ENCODE measurements around the gene ASIC4. TPM values are rescaled to one million over a fixed set of nuclear protein-coding genes. Genes with fewer than 3 reads are reported as not detected.
A peak's percentile ranks its signal among the peaks of the same experiment; 100 is the strongest.

The ASIC4 gene
- total and polyA plus RNA-seq, 9 of the 15 experiments (the other 6 are each of a cell fraction or from before 2014, with no cell fraction given), result 0.07 to 19.2 (median 4.8) TPM

DNA sequence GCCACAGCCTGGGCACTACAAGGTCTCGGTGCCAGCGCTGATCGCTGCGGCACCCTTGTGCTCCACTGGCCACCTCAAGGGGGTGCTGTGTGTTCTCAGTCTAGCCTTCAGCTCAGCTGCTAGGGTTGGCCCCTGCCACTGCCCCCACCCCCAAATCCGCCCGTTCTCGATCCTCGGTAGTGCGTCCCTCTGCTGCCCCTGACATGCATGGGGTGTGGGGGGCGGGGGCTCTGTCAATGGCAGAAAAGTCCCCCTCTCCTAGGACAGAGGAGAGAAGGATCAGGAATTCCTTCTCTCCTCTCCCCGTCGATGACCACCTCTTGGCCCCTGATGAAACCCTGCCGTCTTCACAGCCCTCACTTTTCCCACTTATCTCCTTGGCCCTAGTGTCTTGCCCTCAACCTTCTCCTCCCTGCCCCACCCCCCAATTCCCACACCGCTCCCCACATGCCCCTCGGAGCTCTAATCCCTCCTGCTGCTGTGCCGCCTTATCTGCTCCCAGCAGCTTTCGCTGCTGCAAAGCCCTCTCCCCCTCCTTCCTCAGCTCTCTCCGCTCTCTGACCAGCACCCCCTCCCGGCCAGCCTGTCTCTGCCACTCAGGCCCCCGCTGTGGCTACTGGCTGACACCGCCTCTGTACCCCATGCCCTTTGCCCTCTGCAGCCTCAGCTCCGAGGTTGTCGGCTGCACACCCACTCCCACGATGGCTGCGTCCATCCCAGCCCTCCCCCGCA, 4.3 kb upstream of the ASIC4 start (continued):
- TF ChIP-seq, protein P1, sequence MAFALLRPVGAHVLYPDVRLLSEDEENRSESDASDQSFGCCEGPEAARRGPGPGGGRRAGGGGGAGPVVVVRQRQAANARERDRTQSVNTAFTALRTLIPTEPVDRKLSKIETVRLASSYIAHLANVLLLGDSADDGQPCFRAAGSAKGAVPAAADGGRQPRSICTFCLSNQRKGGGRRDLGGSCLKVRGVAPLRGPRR (CRISPR knock-in tag; IDR thresholded peaks at IDR 0.05), result no peak
- TF ChIP-seq, protein P2, sequence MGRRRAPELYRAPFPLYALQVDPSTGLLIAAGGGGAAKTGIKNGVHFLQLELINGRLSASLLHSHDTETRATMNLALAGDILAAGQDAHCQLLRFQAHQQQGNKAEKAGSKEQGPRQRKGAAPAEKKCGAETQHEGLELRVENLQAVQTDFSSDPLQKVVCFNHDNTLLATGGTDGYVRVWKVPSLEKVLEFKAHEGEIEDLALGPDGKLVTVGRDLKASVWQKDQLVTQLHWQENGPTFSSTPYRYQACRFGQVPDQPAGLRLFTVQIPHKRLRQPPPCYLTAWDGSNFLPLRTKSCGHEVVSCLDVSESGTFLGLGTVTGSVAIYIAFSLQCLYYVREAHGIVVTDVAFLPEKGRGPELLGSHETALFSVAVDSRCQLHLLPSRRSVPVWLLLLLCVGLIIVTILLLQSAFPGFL (CRISPR knock-in tag; IDR thresholded peaks at IDR 0.05), result no peak
- TF ChIP-seq ZFP1 (CRISPR knock-in tag; IDR thresholded peaks at IDR 0.05), result no peak
- TF ChIP-seq TCF7 (IDR thresholded peaks at IDR 0.05; ENCODE audit: borderline replicate concordance), result peak; percentile 51; the same call in 1 of the 2 replicates
- TF ChIP-seq TEAD1 (CRISPR knock-in tag; IDR thresholded peaks at IDR 0.05), result 0 out of 4 replicates have a peak, but pooled peaks of 1 of the 2 experiments have one; percentile 44
- peak; percentile 76 for TF ChIP-seq CREM (IDR thresholded peaks at IDR 0.05; ENCODE audit: low read depth)
- no peak; the same call in 1 of the 2 replicates for TF ChIP-seq TRIM28 (IDR thresholded peaks at IDR 0.05)
- TF ChIP-seq TAF9B (IDR thresholded peaks at IDR 0.05; ENCODE audit: partially characterized antibody), result peak; percentile 61
- no peak for TF ChIP-seq SIN3B (IDR thresholded peaks at IDR 0.05; ENCODE audit: low read depth)
- TF ChIP-seq GABPA (tag; conservative IDR thresholded peaks at IDR 0.05; ENCODE audit: low read depth), result 0 out of 2 replicates have a peak, but pooled peaks have one; percentile 20
- TF ChIP-seq ZNF780A (CRISPR knock-in tag; IDR thresholded peaks at IDR 0.05), result no peak
- TF ChIP-seq, protein P3, sequence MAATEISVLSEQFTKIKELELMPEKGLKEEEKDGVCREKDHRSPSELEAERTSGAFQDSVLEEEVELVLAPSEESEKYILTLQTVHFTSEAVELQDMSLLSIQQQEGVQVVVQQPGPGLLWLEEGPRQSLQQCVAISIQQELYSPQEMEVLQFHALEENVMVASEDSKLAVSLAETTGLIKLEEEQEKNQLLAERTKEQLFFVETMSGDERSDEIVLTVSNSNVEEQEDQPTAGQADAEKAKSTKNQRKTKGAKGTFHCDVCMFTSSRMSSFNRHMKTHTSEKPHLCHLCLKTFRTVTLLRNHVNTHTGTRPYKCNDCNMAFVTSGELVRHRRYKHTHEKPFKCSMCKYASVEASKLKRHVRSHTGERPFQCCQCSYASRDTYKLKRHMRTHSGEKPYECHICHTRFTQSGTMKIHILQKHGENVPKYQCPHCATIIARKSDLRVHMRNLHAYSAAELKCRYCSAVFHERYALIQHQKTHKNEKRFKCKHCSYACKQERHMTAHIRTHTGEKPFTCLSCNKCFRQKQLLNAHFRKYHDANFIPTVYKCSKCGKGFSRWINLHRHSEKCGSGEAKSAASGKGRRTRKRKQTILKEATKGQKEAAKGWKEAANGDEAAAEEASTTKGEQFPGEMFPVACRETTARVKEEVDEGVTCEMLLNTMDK (IDR thresholded peaks at IDR 0.05; ENCODE audit: borderline replicate concordance, insufficient read depth, low read depth, low read length, poor library complexity, severe bottlenecking), result peak; percentile 77
- peak; percentile 97 for TF ChIP-seq MTA2 (IDR thresholded peaks at IDR 0.05; ENCODE audit: low read depth)
- TF ChIP-seq, protein P4, sequence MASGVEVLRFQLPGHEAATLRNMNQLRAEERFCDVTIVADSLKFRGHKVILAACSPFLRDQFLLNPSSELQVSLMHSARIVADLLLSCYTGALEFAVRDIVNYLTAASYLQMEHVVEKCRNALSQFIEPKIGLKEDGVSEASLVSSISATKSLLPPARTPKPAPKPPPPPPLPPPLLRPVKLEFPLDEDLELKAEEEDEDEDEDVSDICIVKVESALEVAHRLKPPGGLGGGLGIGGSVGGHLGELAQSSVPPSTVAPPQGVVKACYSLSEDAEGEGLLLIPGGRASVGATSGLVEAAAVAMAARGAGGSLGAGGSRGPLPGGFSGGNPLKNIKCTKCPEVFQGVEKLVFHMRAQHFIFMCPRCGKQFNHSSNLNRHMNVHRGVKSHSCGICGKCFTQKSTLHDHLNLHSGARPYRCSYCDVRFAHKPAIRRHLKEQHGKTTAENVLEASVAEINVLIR (CRISPR knock-in tag; IDR thresholded peaks at IDR 0.05), result no peak
- no peak for TF ChIP-seq BRCA1 (IDR thresholded peaks at IDR 0.05)
- TF ChIP-seq BRCA1 (CRISPR knock-in tag; IDR thresholded peaks at IDR 0.05), result no peak
- peak; percentile 17; the same call in 1 of the 2 replicates for TF ChIP-seq POLR2A (conservative IDR thresholded peaks at IDR 0.05)
- TF ChIP-seq, protein P5, sequence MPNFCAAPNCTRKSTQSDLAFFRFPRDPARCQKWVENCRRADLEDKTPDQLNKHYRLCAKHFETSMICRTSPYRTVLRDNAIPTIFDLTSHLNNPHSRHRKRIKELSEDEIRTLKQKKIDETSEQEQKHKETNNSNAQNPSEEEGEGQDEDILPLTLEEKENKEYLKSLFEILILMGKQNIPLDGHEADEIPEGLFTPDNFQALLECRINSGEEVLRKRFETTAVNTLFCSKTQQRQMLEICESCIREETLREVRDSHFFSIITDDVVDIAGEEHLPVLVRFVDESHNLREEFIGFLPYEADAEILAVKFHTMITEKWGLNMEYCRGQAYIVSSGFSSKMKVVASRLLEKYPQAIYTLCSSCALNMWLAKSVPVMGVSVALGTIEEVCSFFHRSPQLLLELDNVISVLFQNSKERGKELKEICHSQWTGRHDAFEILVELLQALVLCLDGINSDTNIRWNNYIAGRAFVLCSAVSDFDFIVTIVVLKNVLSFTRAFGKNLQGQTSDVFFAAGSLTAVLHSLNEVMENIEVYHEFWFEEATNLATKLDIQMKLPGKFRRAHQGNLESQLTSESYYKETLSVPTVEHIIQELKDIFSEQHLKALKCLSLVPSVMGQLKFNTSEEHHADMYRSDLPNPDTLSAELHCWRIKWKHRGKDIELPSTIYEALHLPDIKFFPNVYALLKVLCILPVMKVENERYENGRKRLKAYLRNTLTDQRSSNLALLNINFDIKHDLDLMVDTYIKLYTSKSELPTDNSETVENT (CRISPR knock-in tag; IDR thresholded peaks at IDR 0.05), result no peak
- TF ChIP-seq, protein P6, sequence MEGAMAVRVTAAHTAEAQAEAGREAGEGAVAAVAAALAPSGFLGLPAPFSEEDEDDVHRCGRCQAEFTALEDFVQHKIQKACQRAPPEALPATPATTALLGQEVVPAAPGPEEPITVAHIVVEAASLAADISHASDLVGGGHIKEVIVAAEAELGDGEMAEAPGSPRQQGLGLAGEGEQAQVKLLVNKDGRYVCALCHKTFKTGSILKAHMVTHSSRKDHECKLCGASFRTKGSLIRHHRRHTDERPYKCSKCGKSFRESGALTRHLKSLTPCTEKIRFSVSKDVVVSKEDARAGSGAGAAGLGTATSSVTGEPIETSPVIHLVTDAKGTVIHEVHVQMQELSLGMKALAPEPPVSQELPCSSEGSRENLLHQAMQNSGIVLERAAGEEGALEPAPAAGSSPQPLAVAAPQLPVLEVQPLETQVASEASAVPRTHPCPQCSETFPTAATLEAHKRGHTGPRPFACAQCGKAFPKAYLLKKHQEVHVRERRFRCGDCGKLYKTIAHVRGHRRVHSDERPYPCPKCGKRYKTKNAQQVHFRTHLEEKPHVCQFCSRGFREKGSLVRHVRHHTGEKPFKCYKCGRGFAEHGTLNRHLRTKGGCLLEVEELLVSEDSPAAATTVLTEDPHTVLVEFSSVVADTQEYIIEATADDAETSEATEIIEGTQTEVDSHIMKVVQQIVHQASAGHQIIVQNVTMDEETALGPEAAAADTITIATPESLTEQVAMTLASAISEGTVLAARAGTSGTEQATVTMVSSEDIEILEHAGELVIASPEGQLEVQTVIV (CRISPR knock-in tag; IDR thresholded peaks at IDR 0.05; ENCODE audit: borderline replicate concordance), result no peak

All from K562 (cell line).